ENCODE results near the gene CST5. TPM values are rescaled to one million over a fixed set of nuclear protein-coding genes. Genes with fewer than 3 reads are reported as not detected.

CST5 gene
- total and polyA plus RNA-seq, 10 of the 15 experiments (the other 5 are each of a cell fraction or from before 2014, with no cell fraction given): not detected

DNA sequence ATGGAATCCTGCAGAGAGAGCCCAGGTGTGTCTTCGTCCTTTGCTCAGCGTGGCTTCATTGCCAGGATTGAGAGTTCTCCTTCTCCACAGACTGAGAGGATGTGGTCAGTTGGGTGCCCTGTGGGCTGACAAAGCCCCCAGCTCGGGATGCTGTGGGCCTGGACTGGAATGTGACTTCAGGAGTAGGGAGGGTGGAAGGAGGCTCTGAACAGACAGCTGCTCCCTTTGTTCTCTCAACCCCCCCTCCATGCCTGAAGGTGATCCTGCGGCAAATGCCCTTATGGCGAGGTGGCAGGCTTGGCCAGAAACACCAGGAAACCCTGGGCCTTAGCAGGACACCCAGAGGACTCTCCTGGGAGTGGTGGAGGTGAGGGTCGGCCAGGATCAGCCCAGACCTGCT, 1.8 kb upstream of the CST5 start:
- BruUV-seq (replicated peaks): no TSS peak
- Histone ChIP-seq H3K9me3 (replicated peaks; ENCODE audit: control insufficient read depth, insufficient read depth, low read length) (no peaks in the 10 kb centered on the region), H3K9ac (ENCODE audit: control insufficient read depth, insufficient read depth, low read length) (no peak overlapping the region), H3K4me2 (ENCODE audit: control insufficient read depth, insufficient read depth) (no peak overlapping the region), H3K4me1 (ENCODE audit: control insufficient read depth, insufficient read depth, low read length) (no peaks in the 10 kb centered on the region), H4K20me1 (ENCODE audit: control insufficient read depth, insufficient read depth) (no peaks in the 10 kb centered on the region), H3K4me3 (no peak overlapping the region), H3K27ac (ENCODE audit: control insufficient read depth, insufficient read depth) (no peak overlapping the region), H3K27me3 (replicated peaks in 1 of 2; ENCODE audit: control insufficient read depth in 2 of 2, insufficient read depth in 2 of 2, low read length in 1 of 2) (peaks cover 0 to 2% of the 10 kb centered on the region in 2 experiments; a peak in 2 of 4 replicates), H3K36me3 (ENCODE audit: control insufficient read depth in 2 of 2, insufficient read depth in 2 of 2, low read length in 1 of 2) (no peaks in the 10 kb centered on the region), H3K79me2 (ENCODE audit: control insufficient read depth, insufficient read depth, low read length) (no peaks in the 10 kb centered on the region), H2AFZ (ENCODE audit: control insufficient read depth, low read depth, low read length) (no peak overlapping the region)
- RAD21 ChIA-PET (ENCODE audit: unreplicated experiment): no interaction called here
- intact Hi-C loops (cut with micrococcal nuclease; ENCODE audit: unreplicated experiment): no loop called here
- CTCF ChIA-PET: interaction anchor here (0.6 kb wide), 1 partner anchor 12 kb away, joined by 3 read pairs; no protein-coding TSS in a partner anchor
- in situ Hi-C loops (cut with MboI): no loop called here
- FAIRE-seq: no peak
- POLR2A ChIA-PET: no interaction called here
- WGBS (ENCODE audit: insufficient coverage, insufficient replicate concordance, low lambda C conversion rate, missing lambda C conversion rate): 0% methylated on average over 6 of the region's 6 CpGs
- no peak for DNase-seq (ENCODE audit: low read depth, low spot score)
- SMC1A ChIA-PET (ENCODE audit: uncharacterized antibody, unreplicated experiment): no interaction called here
- no peak for ATAC-seq
- TF ChIP-seq TCF12 (IDR thresholded peaks at IDR 0.05; ENCODE audit: low read depth, low read length): no peak
- TF ChIP-seq TAF1 (IDR thresholded peaks at IDR 0.05; ENCODE audit: borderline replicate concordance, low read depth, low read length): no peak
- TF ChIP-seq MXI1 (IDR thresholded peaks at IDR 0.05; ENCODE audit: low read depth, low read length): no peak
- no peak for TF ChIP-seq NR2C1 (IDR thresholded peaks at IDR 0.05)
- no peak for TF ChIP-seq BMI1 (IDR thresholded peaks at IDR 0.05; ENCODE audit: borderline replicate concordance)
- TF ChIP-seq, protein P1, sequence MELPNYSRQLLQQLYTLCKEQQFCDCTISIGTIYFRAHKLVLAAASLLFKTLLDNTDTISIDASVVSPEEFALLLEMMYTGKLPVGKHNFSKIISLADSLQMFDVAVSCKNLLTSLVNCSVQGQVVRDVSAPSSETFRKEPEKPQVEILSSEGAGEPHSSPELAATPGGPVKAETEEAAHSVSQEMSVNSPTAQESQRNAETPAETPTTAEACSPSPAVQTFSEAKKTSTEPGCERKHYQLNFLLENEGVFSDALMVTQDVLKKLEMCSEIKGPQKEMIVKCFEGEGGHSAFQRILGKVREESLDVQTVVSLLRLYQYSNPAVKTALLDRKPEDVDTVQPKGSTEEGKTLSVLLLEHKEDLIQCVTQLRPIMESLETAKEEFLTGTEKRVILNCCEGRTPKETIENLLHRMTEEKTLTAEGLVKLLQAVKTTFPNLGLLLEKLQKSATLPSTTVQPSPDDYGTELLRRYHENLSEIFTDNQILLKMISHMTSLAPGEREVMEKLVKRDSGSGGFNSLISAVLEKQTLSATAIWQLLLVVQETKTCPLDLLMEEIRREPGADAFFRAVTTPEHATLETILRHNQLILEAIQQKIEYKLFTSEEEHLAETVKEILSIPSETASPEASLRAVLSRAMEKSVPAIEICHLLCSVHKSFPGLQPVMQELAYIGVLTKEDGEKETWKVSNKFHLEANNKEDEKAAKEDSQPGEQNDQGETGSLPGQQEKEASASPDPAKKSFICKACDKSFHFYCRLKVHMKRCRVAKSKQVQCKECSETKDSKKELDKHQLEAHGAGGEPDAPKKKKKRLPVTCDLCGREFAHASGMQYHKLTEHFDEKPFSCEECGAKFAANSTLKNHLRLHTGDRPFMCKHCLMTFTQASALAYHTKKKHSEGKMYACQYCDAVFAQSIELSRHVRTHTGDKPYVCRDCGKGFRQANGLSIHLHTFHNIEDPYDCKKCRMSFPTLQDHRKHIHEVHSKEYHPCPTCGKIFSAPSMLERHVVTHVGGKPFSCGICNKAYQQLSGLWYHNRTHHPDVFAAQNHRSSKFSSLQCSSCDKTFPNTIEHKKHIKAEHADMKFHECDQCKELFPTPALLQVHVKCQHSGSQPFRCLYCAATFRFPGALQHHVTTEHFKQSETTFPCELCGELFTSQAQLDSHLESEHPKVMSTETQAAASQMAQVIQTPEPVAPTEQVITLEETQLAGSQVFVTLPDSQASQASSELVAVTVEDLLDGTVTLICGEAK (IDR thresholded peaks at IDR 0.05; ENCODE audit: borderline replicate concordance): no peak
- no peak for TF ChIP-seq SUZ12 (IDR thresholded peaks at IDR 0.05; ENCODE audit: unreplicated experiment)
- TF ChIP-seq, protein P2, sequence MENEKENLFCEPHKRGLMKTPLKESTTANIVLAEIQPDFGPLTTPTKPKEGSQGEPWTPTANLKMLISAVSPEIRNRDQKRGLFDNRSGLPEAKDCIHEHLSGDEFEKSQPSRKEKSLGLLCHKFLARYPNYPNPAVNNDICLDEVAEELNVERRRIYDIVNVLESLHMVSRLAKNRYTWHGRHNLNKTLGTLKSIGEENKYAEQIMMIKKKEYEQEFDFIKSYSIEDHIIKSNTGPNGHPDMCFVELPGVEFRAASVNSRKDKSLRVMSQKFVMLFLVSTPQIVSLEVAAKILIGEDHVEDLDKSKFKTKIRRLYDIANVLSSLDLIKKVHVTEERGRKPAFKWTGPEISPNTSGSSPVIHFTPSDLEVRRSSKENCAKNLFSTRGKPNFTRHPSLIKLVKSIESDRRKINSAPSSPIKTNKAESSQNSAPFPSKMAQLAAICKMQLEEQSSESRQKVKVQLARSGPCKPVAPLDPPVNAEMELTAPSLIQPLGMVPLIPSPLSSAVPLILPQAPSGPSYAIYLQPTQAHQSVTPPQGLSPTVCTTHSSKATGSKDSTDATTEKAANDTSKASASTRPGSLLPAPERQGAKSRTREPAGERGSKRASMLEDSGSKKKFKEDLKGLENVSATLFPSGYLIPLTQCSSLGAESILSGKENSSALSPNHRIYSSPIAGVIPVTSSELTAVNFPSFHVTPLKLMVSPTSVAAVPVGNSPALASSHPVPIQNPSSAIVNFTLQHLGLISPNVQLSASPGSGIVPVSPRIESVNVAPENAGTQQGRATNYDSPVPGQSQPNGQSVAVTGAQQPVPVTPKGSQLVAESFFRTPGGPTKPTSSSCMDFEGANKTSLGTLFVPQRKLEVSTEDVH (IDR thresholded peaks at IDR 0.05; ENCODE audit: low read depth, partially characterized antibody): no peak
- TF ChIP-seq, protein P3, sequence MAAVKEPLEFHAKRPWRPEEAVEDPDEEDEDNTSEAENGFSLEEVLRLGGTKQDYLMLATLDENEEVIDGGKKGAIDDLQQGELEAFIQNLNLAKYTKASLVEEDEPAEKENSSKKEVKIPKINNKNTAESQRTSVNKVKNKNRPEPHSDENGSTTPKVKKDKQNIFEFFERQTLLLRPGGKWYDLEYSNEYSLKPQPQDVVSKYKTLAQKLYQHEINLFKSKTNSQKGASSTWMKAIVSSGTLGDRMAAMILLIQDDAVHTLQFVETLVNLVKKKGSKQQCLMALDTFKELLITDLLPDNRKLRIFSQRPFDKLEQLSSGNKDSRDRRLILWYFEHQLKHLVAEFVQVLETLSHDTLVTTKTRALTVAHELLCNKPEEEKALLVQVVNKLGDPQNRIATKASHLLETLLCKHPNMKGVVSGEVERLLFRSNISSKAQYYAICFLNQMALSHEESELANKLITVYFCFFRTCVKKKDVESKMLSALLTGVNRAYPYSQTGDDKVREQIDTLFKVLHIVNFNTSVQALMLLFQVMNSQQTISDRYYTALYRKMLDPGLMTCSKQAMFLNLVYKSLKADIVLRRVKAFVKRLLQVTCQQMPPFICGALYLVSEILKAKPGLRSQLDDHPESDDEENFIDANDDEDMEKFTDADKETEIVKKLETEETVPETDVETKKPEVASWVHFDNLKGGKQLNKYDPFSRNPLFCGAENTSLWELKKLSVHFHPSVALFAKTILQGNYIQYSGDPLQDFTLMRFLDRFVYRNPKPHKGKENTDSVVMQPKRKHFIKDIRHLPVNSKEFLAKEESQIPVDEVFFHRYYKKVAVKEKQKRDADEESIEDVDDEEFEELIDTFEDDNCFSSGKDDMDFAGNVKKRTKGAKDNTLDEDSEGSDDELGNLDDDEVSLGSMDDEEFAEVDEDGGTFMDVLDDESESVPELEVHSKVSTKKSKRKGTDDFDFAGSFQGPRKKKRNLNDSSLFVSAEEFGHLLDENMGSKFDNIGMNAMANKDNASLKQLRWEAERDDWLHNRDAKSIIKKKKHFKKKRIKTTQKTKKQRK (IDR thresholded peaks at IDR 0.05; ENCODE audit: low read depth, low read length): no peak
- no peak for TF ChIP-seq NRF1 (conservative IDR thresholded peaks at IDR 0.05; ENCODE audit: low read depth, low read length)
- TF ChIP-seq SPI1 (IDR thresholded peaks at IDR 0.05; ENCODE audit: borderline replicate concordance, insufficient read depth, low read depth, low read length): no peak
